Stimulated activated memory B cell treated with anti-CD40 and anti-IgM and Interleukin-4, amounts not matched to agents 10 μg/mL and 1 μg/mL and 100 μg/mL, for 72 hours (primary cell): ENCODE results near the gene GMCL2.
A peak's percentile ranks its signal among the peaks of the same experiment; 100 is the strongest.
"Not testable (repeated sequence)": the region's sequence is repeated elsewhere in the genome, so short reads cannot be mapped to it uniquely, and the experiment has no call there.

Experiments
- ATAC-seq: fragments of 150-1000 bp; cut with Tn5 transposase; 2 replicates; pipeline ENCODE4 v1.10.0; 2021
- H3K27ac Mint-ChIP-seq: one replicate; pipeline ENCODE4 v1.8.0; 2022; ENCODE audit warnings: mild to moderate bottlenecking, mixed read lengths
- H3K27me3 Mint-ChIP-seq: one replicate; pipeline ENCODE4 v1.8.0; 2022; ENCODE audit warnings: mixed read lengths
- H3K36me3 Mint-ChIP-seq: one replicate; pipeline ENCODE4 v1.8.0; 2022; ENCODE audit warnings: mixed read lengths
- H3K4me1 Mint-ChIP-seq: one replicate; pipeline ENCODE4 v1.8.0; 2022; ENCODE audit warnings: mixed read lengths
- H3K4me3 Mint-ChIP-seq: one replicate; pipeline ENCODE4 v1.8.0; 2022; ENCODE audit warnings: mild to moderate bottlenecking, moderate library complexity, mixed read lengths
- H3K9me3 Mint-ChIP-seq: one replicate; pipeline ENCODE4 v1.8.0; 2022; ENCODE audit warnings: mixed read lengths

Gene GMCL2

DNA sequence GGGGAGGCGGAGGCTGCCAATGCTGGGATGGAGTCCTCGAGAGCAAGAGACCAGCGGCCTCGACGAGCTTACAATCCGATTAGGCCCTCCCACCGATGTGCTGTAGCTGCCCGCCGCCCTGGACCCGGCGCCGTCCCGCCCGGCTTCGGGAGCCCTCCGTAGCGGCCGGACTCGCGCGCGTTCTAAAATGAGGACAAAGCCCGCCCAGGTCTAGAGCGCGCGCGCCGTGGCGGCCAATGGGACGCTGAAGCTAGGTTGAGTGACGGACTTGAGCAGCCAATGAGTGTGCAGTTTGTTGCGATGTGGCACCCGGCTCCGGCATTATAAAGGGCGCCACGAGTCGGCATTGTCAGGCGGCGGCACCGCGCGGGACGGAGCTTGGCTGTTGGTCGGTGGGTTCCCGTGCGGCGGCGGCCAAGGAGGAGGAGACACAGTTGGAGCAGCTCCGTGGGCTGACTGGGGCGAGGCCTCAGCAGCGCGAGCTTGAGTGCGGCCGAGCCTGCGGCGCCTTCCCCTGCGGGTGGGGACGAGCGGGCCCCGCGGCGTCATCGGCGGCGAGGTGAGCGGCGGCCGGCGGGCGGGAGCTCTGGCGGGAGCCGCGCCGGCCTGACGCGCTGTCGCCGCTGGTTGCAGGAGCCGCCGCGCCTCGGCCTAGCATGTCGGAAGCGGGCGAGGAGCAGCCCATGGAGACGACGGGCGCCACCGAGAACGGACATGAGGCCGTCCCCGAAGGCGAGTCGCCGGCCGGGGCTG is 17.2 kb upstream of the GMCL2 start, which contains the start of gene HNRNPAB:
Gene HNRNPAB (plus strand): TSS at position 352 of the 753 bp plus-strand sequence. CDS start 305 bp downstream, at position 657.
- Mint-ChIP-seq H3K4me1 (peaks cover 30% of the 10 kb centered on the region), H3K27ac (peak within 1 kb of the TSS; percentile 93), H3K9me3 (no peaks in the 10 kb centered on the region), H3K4me3 (peak within 1 kb of the TSS; percentile 89), H3K36me3 (peaks cover 35% of the 10 kb centered on the region), H3K27me3 (no peaks in the 10 kb centered on the region)
- peak; percentile 94 for ATAC-seq

DNA sequence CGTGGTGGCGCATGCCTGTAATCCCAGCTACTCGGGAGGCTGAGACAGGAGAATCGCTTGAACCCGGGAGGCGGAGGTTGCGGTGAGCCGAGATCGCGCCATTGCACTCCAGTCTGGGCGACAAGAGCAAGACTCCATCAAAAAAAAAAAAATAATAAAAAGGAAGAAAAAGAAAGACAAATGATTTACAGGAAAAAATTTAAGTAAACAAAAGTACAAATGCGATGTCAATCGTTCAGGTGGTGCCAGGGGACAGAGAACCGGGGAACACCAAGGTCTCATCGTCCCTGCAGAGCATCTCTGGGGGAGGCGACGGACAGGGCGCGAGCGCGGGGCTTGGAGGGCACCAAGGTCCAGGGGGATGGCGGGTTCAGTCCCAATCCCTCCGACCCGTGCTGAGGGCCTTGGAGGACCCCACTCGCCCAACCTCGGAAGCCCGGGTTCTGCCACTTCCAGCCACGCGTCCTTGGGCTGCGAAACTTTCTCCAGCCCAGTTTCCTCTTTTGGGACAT is 16.6 kb upstream of the GMCL2 start:
- no peaks in the 10 kb centered on the region for H3K27me3 Mint-ChIP-seq
- H3K9me3 Mint-ChIP-seq = no peaks in the 10 kb centered on the region
- H3K36me3 Mint-ChIP-seq = peaks cover 29% of the 10 kb centered on the region
- peak overlapping the region; percentile 93 for H3K27ac Mint-ChIP-seq
- peaks cover 28% of the 10 kb centered on the region for H3K4me1 Mint-ChIP-seq
- H3K4me3 Mint-ChIP-seq = peak overlapping the region; percentile 89
- ATAC-seq = peak; percentile 4

GRCh38 chr5:178202541-178202940 is 15.4 kb upstream of the GMCL2 start:
- Mint-ChIP-seq H3K4me3 (peak overlapping the region; percentile 59), H3K4me1 (peaks cover 19% of the 10 kb centered on the region), H3K36me3 (peaks cover 19% of the 10 kb centered on the region), H3K27ac (no peak overlapping the region), H3K9me3 (peaks cover 2% of the 10 kb centered on the region), H3K27me3 (no peaks in the 10 kb centered on the region)
- ATAC-seq = no peak

- no peaks in the 10 kb centered on the region for H3K27me3 Mint-ChIP-seq
- peaks cover 13% of the 10 kb centered on the region for H3K4me1 Mint-ChIP-seq
- peaks cover 3% of the 10 kb centered on the region for H3K9me3 Mint-ChIP-seq
- no peak overlapping the region for H3K4me3 Mint-ChIP-seq
- H3K36me3 Mint-ChIP-seq = peaks cover 16% of the 10 kb centered on the region
- no peak for ATAC-seq
- H3K27ac Mint-ChIP-seq = no peak overlapping the region
Measured at GRCh38 chr5:178201927-178202235, 14.7 kb upstream of the GMCL2 start.

DNA sequence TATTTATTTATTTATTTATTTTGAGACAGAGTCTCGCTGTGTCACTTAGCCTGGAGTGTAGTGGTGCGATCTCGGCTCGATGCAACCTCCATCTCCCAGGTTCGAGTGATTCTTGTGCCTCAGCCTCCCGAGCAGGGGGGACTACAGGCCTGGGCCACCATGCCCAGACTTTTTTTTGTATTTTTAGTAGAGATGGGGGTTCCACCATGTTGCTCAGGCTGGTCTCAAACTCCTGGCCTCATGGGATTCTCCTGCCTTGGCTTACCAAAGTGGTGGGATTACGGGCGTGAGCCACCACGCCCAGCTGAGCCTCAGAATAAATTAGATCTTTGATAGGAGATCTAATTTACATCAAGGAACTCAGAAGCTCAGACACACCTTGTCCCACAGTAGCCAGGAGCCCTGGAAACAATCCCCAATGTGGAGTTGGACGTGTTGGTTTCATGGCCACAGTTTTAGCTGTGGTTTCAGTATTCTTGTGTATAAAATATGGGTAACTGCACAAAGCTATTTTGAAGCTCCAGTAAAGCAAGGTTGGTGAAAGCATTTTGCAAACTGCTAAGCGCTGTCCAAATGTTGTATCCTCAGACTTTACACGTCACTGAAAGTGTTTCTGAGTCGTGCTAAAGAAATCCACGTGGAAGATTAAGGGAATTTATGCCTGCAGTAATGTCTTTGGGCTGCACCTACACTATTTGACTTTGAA is 14.2 kb upstream of the GMCL2 start:
- Mint-ChIP-seq H3K27me3 (no peaks in the 10 kb centered on the region), H3K27ac (no peak overlapping the region)

DNA sequence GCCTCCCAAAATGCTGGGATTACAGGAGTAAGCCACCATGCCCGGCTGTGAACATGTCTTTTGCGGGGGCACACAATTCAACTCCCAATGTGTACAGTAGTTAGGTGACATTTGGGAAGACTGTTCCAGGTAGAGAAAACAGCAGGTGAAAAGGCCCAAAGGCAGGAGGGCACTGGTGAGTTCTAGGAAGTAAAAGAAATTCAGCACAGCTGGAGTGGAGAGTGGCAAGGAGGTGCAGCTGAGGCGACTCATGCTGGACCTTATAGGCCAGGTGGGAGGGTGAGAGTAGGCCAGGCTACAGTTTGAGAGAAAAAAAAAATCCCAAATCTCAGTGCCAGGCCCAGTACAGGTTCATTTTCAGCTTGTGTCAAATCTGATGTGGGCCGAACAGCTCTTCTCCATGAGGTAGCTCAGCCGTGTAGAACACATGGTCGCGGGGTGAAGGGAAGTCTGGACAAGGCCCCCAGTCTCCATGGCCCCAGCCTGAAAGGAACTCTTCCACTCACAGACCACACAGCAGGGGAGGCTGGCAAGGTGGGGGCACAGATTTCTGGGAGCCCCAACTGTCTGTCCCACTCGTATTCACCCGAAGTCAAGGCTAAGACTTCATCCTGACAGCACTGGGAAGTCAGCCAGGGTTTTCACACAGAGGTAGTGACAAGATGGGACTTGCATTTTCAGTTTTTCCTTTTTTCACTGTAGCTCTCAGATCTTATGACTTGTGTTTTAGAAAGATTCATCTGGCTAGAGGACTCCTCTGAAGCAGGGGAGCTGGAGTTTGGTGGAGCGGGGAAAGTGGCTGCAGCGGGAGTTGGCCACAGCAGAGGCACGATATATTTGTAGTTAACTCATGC is 12.6 kb upstream of the GMCL2 start:
- Mint-ChIP-seq H3K4me1 (no peaks in the 10 kb centered on the region), H3K27ac (no peak overlapping the region), H3K9me3 (peaks cover 3% of the 10 kb centered on the region), H3K36me3 (peaks cover 5% of the 10 kb centered on the region), H3K4me3 (no peak overlapping the region), H3K27me3 (peaks cover 5% of the 10 kb centered on the region)
- ATAC-seq = no peak

More for the DNA sequence above, 14.2 kb upstream of the GMCL2 start:
- Mint-ChIP-seq H3K4me3 (no peak overlapping the region), H3K4me1 (peaks cover 8% of the 10 kb centered on the region), H3K36me3 (peaks cover 13% of the 10 kb centered on the region), H3K9me3 (peaks cover 3% of the 10 kb centered on the region)
- ATAC-seq = no peak

GRCh38 chr5:178198706-178199105 is 11.5 kb upstream of the GMCL2 start:
- Mint-ChIP-seq H3K4me1 (no peaks in the 10 kb centered on the region), H3K4me3 (no peak overlapping the region), H3K27ac (no peak overlapping the region), H3K9me3 (peaks cover 3% of the 10 kb centered on the region), H3K36me3 (no peaks in the 10 kb centered on the region), H3K27me3 (peaks cover 16% of the 10 kb centered on the region)
- ATAC-seq = no peak

- not testable (repeated sequence) for H3K9me3 Mint-ChIP-seq, ATAC-seq, H3K36me3 Mint-ChIP-seq, H3K4me3 Mint-ChIP-seq, H3K4me1 Mint-ChIP-seq, H3K27ac Mint-ChIP-seq
- peaks cover 21% of the 10 kb centered on the region for H3K27me3 Mint-ChIP-seq
Measured at GRCh38 chr5:178198151-178198550, 11.0 kb upstream of the GMCL2 start.

DNA sequence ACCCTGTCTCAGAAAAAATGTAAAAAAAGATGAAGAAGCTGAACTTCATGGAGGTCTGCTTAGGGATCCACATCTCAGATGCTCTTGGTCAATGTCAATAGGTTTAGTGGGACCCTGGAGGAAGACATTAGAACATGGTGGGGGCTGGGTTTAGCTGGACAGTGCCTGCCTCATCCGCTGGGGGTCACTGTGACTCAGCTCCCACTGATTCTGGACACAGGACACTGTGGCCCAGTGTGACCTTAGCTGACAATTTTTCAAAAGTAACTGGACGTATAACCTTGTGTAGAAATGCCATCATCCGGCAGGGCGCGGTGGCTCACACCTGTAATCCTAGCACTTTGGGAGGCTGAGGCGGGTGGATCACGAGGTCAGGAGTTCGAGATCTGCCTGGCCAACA is 9.8 kb upstream of the GMCL2 start:
- Mint-ChIP-seq H3K4me1 (no peaks in the 10 kb centered on the region), H3K27me3 (peaks cover 33% of the 10 kb centered on the region), H3K27ac (no peak overlapping the region), H3K4me3 (no peak overlapping the region), H3K36me3 (peaks cover 6% of the 10 kb centered on the region), H3K9me3 (peaks cover 6% of the 10 kb centered on the region)
- ATAC-seq = no peak

DNA sequence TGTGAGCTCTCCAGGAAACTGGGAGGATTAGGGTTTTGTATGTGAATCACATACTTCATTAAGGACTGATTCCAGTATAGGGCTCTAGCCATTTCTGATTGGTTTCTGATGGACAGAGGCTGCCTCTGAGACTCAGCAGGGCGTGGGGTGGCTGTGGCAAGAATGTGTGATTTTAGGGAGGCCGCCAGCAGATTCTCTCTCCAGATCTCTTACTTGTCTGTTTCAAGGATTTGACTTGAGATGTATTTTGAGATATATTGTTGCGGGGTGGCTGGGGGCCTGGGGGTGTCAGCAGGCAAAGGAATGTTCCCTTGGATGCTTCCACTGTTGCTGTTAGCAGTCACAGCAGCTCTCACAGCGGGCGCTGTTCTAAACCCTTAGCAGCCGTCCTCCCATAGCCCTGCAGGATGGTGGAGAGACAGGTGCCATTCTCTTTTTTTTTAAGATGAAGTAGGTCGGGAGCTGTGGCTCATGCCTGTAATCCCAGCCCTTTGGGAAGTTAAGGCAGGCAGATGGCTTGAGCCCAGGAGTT is 9.2 kb upstream of the GMCL2 start:
- ATAC-seq = no peak
- Mint-ChIP-seq H3K4me3 (no peak overlapping the region), H3K9me3 (peaks cover 6% of the 10 kb centered on the region), H3K27me3 (peaks cover 35% of the 10 kb centered on the region), H3K4me1 (no peaks in the 10 kb centered on the region), H3K27ac (no peak overlapping the region), H3K36me3 (peaks cover 6% of the 10 kb centered on the region)

DNA sequence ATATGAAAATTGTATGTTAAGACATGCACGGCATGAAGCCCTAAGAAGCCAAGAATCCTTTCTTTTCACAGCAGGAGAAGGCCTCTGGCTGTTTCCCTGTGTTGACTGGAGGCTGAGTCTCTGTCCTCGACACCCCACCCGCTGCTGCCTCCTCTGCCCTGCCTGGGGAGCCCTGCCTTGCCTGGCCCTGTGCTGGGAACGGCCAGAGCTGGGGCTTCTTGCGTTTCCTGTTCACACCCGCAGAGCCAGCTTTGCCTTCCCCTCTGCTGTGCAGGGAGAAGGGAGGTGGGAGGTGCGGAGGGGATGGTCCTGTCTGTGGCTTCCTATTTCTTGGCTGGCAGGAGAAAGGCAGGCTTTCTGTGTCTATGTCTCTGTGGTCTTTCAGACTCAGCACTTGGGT is 6.9 kb upstream of the GMCL2 start:
- Mint-ChIP-seq H3K27me3 (peaks cover 46% of the 10 kb centered on the region), H3K27ac (no peak overlapping the region), H3K4me1 (no peaks in the 10 kb centered on the region), H3K36me3 (peaks cover 6% of the 10 kb centered on the region), H3K4me3 (no peak overlapping the region), H3K9me3 (peaks cover 6% of the 10 kb centered on the region)
- ATAC-seq = no peak

DNA sequence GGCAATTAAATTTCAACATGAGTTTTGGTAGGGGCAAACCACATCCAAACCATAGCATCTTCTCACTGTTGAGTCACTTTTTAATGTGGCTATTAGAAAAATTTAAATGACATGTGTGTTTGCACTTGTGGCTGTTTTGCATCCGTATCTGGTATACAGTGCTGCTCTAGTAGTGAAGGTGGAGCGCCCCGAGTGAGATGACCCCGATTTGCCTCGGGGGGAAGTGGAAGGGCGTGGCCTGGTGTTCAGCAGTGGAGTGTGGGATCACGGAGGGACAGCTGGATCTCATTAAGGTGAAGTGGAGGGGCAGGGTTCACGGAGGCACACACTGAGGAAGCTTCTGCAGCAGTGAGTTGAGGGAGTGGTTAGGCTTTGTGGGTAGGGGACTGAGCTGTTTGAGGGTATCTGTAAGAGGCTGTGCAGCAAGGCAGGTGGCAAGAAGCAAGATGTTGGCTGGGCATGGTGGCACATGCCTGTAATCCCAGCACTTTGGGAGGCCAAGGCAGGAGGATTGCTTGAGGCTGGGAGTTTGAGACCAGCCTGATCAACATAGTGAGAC is 6.2 kb upstream of the GMCL2 start:
- Mint-ChIP-seq H3K27me3 (peaks cover 53% of the 10 kb centered on the region), H3K9me3 (peaks cover 6% of the 10 kb centered on the region), H3K4me1 (no peaks in the 10 kb centered on the region), H3K4me3 (no peak overlapping the region), H3K27ac (no peak overlapping the region), H3K36me3 (peaks cover 6% of the 10 kb centered on the region)
- no peak for ATAC-seq

GRCh38 chr5:178192787-178193186 is 5.6 kb upstream of the GMCL2 start:
- Mint-ChIP-seq H3K9me3 (peaks cover 6% of the 10 kb centered on the region), H3K27ac (no peak overlapping the region), H3K27me3 (peaks cover 57% of the 10 kb centered on the region), H3K4me3 (no peak overlapping the region), H3K36me3 (peaks cover 6% of the 10 kb centered on the region), H3K4me1 (no peaks in the 10 kb centered on the region)
- ATAC-seq = no peak

- Mint-ChIP-seq H3K36me3 (peaks cover 6% of the 10 kb centered on the region), H3K4me3 (peak overlapping the region; percentile 10), H3K27ac (no peak overlapping the region), H3K27me3 (peaks cover 57% of the 10 kb centered on the region), H3K9me3 (peaks cover 3% of the 10 kb centered on the region), H3K4me1 (no peaks in the 10 kb centered on the region)
- no peak for ATAC-seq
Measured at GRCh38 chr5:178192244-178192643, 5.1 kb upstream of the GMCL2 start.

- Mint-ChIP-seq H3K36me3 (peaks cover 6% of the 10 kb centered on the region), H3K4me3 (no peak overlapping the region), H3K27me3 (peaks cover 57% of the 10 kb centered on the region), H3K4me1 (no peaks in the 10 kb centered on the region), H3K9me3 (peaks cover 3% of the 10 kb centered on the region), H3K27ac (no peak overlapping the region)
- no peak for ATAC-seq
Measured at GRCh38 chr5:178191661-178192060, 4.5 kb upstream of the GMCL2 start.
